GM23338 (cell line): ENCODE data around the gene DUSP9. TPM values are rescaled to one million over a fixed set of nuclear protein-coding genes. Genes with fewer than 3 reads are reported as not detected.

Source experiments
- ATAC-seq: fragments of 200-7000 bp; cut with Tn5 transposase; 3 replicates; pipeline ENCODE4 v1.9.1; 2020
- DNase-seq: peaks from one replicate; pipeline ENCODE4 v3.0.0-alpha.2; 2015; ENCODE audit warnings: low spot score
- H2AFZ ChIP-seq: fragments of 200-600 bp; sonication (generic); 2 replicates; pipeline ENCODE4 v1.8.0; 2016; ENCODE audit warnings: antibody characterized with exemption, mild to moderate bottlenecking, moderate library complexity
- H3F3A ChIP-seq: fragments of 200-600 bp; sonication (generic); replicated peaks from 2 replicates; pipeline ENCODE4 v1.8.0; 2017; ENCODE audit warnings: antibody characterized with exemption, mixed run types, low read depth
- H3K27ac ChIP-seq: fragments of 200-600 bp; sonication (generic); 2 replicates; pipeline ENCODE4 v1.6.1; 2016; ENCODE audit warnings: low read depth
- H3K27me3 ChIP-seq: fragments of 200-600 bp; sonication (generic); 2 replicates; pipeline ENCODE4 v1.8.0; 2016; ENCODE audit warnings: mild to moderate bottlenecking, mixed run types, moderate library complexity; ENCODE audit not compliant: insufficient read depth
- H3K36me3 ChIP-seq: fragments of 200-600 bp; sonication (generic); 2 replicates; pipeline ENCODE4 v1.8.0; 2016; ENCODE audit warnings: mild to moderate bottlenecking; ENCODE audit not compliant: insufficient read depth
- H3K4me1 ChIP-seq: fragments of 200-600 bp; sonication (generic); 2 replicates; pipeline ENCODE4 v1.8.0; 2016; ENCODE audit warnings: mild to moderate bottlenecking, moderate library complexity; ENCODE audit not compliant: insufficient read depth
- H3K4me2 ChIP-seq: fragments of 200-600 bp; sonication (generic); 2 replicates; pipeline ENCODE4 v1.7.1; 2017; ENCODE audit warnings: mixed run types
- H3K4me3 ChIP-seq: fragments of 200-600 bp; sonication (generic); 2 replicates; pipeline ENCODE4 v1.6.1; 2016; ENCODE audit warnings: mixed run types
- H3K79me2 ChIP-seq: fragments of 200-600 bp; sonication (generic); replicated peaks from 2 replicates; pipeline ENCODE4 v1.8.0; 2017; ENCODE audit warnings: mild to moderate bottlenecking; ENCODE audit not compliant: insufficient read depth
- H3K9me2 ChIP-seq: fragments of 200-600 bp; sonication (generic); 2 replicates; pipeline ENCODE4 v1.8.0; 2017; ENCODE audit not compliant: insufficient read depth
- H4K20me1 ChIP-seq: fragments of 200-600 bp; sonication (generic); replicated peaks from 2 replicates; pipeline ENCODE4 v1.8.0; 2017; ENCODE audit warnings: mild to moderate bottlenecking; ENCODE audit not compliant: insufficient read depth
- H3K27ac Mint-ChIP-seq: 2 replicates; pipeline ENCODE4 v1.8.0; 2020; ENCODE audit warnings: inconsistent platforms, mild to moderate bottlenecking, moderate library complexity, mixed read lengths
- H3K27me3 Mint-ChIP-seq: 3 replicates; pipeline ENCODE4 v1.8.0; 2022; ENCODE audit warnings: low read depth, mild to moderate bottlenecking, moderate library complexity, mixed read lengths, inconsistent platforms; ENCODE audit not compliant: insufficient read depth, poor library complexity
- H3K36me3 Mint-ChIP-seq: 3 replicates; pipeline ENCODE4 v1.8.0; 2021; ENCODE audit warnings: low read depth, mild to moderate bottlenecking, inconsistent platforms, moderate library complexity, mixed read lengths
- H3K4me1 Mint-ChIP-seq: 3 replicates; pipeline ENCODE4 v1.8.0; 2020; ENCODE audit warnings: mild to moderate bottlenecking, inconsistent platforms, mixed read lengths
- H3K4me3 Mint-ChIP-seq: 3 replicates; pipeline ENCODE4 v1.8.0; 2021; ENCODE audit warnings: moderate library complexity, mild to moderate bottlenecking, inconsistent platforms, mixed read lengths
- H3K9me3 Mint-ChIP-seq: 3 replicates; pipeline ENCODE4 v1.8.0; 2020; ENCODE audit warnings: moderate library complexity, mild to moderate bottlenecking, inconsistent platforms, mixed read lengths
- CREB1 ChIP-seq: fragments of 250-450 bp; sonication (Bioruptor Pico); IDR thresholded peaks from 2 replicates; pipeline ENCODE4 v1.5.0; 2020; ENCODE audit warnings: low read depth, mild to moderate bottlenecking, moderate library complexity
- CTCF ChIP-seq, 2 experiments: fragments of 200-600 bp in 1 of 2; sonication (generic) in 1 of 2; conservative IDR thresholded peaks; 2 replicates each; pipeline versions ENCODE4 v1.5.1 to v1.6.1; 2016 to 2017; ENCODE audit warnings: antibody characterized with exemption in 2 of 2, low read depth in 2 of 2, mild to moderate bottlenecking in 2 of 2, moderate library complexity in 1 of 2
- ETS1 ChIP-seq: IDR thresholded peaks from 2 replicates; pipeline ENCODE4 v1.6.1; 2016; ENCODE audit warnings: antibody characterized with exemption
- EZH2 ChIP-seq: fragments of 200-600 bp; sonication (generic); IDR thresholded peaks from one replicate; pipeline ENCODE4 v1.8.0; 2017; ENCODE audit warnings: antibody characterized with exemption, mild to moderate bottlenecking, low read depth; ENCODE audit not compliant: unreplicated experiment
- EZH2phosphoT487 ChIP-seq: fragments of 200-600 bp; sonication (generic); IDR thresholded peaks from one replicate; pipeline ENCODE4 v1.8.1; 2018; ENCODE audit warnings: antibody characterized with exemption; ENCODE audit not compliant: unreplicated experiment
- JUNB ChIP-seq: IDR thresholded peaks from one replicate; pipeline ENCODE4 v1.6.1; 2016; ENCODE audit warnings: antibody characterized with exemption; ENCODE audit not compliant: unreplicated experiment
- POLR2AphosphoS5 ChIP-seq: IDR thresholded peaks from 2 replicates; pipeline ENCODE4 v1.6.1; 2016; ENCODE audit warnings: antibody characterized with exemption, low read depth
- REST ChIP-seq: IDR thresholded peaks from one replicate; pipeline ENCODE4 v1.6.1; 2018; ENCODE audit warnings: antibody characterized with exemption; ENCODE audit not compliant: unreplicated experiment
- STAT1 ChIP-seq: IDR thresholded peaks from one replicate; pipeline ENCODE4 v1.6.1; 2016; ENCODE audit warnings: antibody characterized with exemption; ENCODE audit not compliant: unreplicated experiment
- ZNF114 ChIP-seq: fragments of 250-450 bp; sonication (Bioruptor Pico); IDR thresholded peaks from 2 replicates; pipeline ENCODE4 v1.5.0; 2020; ENCODE audit warnings: mild to moderate bottlenecking, moderate library complexity
- ZNF331 ChIP-seq: fragments of 250-450 bp; sonication (Bioruptor Pico); IDR thresholded peaks from 2 replicates; pipeline ENCODE4 v1.5.0; 2020; ENCODE audit warnings: low read depth, mild to moderate bottlenecking, moderate library complexity
- polyA plus RNA-seq: library from polyadenylated mRNA; unstranded; fragments of >200 nt; fragmentation: Nextera tagmentation; extraction: Ambion mirVana; gene quantifications from 2 replicates; pipeline ENCODE4 v1.2.1, GENCODE V29; 2016
- total RNA-seq: library from RNA; depleted of rRNA; stranded (reverse); fragments of >200 nt; shearing (Covaris generic); gene quantifications from 2 replicates; pipeline ENCODE4 v1.2.3, GENCODE V29; 2014

Gene DUSP9
- total and polyA plus RNA-seq, 2 experiments from 2014 or later, result 0.71 to 3.9 TPM

DNA sequence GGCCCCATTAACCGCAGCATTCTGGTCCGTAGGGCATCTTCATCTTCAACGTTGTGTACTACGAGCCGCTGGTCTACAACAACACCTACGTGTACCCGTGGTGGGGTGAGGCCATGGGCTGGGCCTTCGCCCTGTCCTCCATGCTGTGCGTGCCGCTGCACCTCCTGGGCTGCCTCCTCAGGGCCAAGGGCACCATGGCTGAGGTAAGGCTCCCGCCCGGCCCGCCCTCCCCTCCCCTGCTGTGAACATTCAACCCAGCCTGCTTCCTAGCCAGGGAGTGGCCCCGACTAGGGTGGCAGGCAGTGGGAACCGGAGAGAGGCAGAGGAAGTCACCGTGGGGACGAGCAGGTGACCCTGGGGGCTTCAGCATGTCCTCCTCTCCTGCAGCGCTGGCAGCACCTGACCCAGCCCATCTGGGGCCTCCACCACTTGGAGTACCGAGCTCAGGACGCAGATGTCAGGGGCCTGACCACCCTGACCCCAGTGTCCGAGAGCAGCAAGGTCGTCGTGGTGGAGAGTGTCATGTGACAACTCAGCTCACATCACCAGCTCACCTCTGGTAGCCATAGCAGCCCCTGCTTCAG lies 47.8 kb downstream of the DUSP9 start (continued):
- TF ChIP-seq CTCF (conservative IDR thresholded peaks at IDR 0.05; ENCODE audit: low read depth in 2 of 2) (no peak), POLR2AphosphoS5 (no peak), STAT1 (no peak), CREB1 (CRISPR knock-in tag) (no peak), REST (no peak), JUNB (no peak), EZH2phosphoT487 (no peak)

DNA sequence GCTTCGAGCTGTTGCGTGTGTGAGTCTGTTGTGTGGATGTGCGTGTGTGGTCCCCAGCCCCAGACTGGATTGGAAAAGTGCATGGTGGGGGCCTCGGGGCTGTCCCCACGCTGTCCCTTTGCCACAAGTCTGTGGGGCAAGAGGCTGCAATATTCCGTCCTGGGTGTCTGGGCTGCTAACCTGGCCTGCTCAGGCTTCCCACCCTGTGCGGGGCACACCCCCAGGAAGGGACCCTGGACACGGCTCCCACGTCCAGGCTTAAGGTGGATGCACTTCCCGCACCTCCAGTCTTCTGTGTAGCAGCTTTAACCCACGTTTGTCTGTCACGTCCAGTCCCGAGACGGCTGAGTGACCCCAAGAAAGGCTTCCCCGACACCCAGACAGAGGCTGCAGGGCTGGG lies 49.1 kb downstream of the DUSP9 start:
- Histone ChIP-seq H3K4me1 (no peaks in the 10 kb centered on the region), H3K27ac (no peak overlapping the region), H3K4me2 (no peak overlapping the region), H3K79me2 (no peaks in the 10 kb centered on the region), H2AFZ (no peak overlapping the region), H3K27me3 (no peaks in the 10 kb centered on the region), H3F3A (no peaks in the 10 kb centered on the region), H3K36me3 (no peaks in the 10 kb centered on the region), H4K20me1 (no peaks in the 10 kb centered on the region), H3K4me3 (no peak overlapping the region), H3K9me2 (no peaks in the 10 kb centered on the region)
- no peak overlapping the region for H3K4me3 Mint-ChIP-seq
- peaks cover 26% of the 10 kb centered on the region; the same call in 2 of the 3 replicates for H3K36me3 Mint-ChIP-seq
- H3K27ac Mint-ChIP-seq, result no peak overlapping the region
- H3K27me3 Mint-ChIP-seq, result peaks cover 9% of the 10 kb centered on the region
- TF ChIP-seq JUNB (no peak), CTCF (conservative IDR thresholded peaks at IDR 0.05; ENCODE audit: low read depth in 2 of 2) (no peak), ETS1 (no peak), ZNF114 (CRISPR knock-in tag) (no peak), ZNF331 (CRISPR knock-in tag) (no peak), EZH2phosphoT487 (no peak), CREB1 (CRISPR knock-in tag) (no peak), EZH2 (no peak)
- H3K9me3 Mint-ChIP-seq, result peaks cover 3% of the 10 kb centered on the region; the same call in 1 of the 3 replicates
- DNase-seq (no peak), ATAC-seq (no peak)
- peaks cover 3% of the 10 kb centered on the region; the same call in 2 of the 3 replicates for H3K4me1 Mint-ChIP-seq
